PC-3 (cell line): ENCODE measurements around the gene CD164L2.

Experiments used
- EZH2 ChIP-seq: fragments of 300-600 bp; sonication (generic); IDR thresholded peaks from one replicate; pipeline ENCODE4 v1.6.1; 2017; ENCODE audit warnings: antibody characterized with exemption, mild to moderate bottlenecking, low read length; ENCODE audit not compliant: unreplicated experiment
- TF ChIP-seq, protein P1 (sequence below): fragments of 300-600 bp; sonication (generic); conservative IDR thresholded peaks from 2 replicates; pipeline ENCODE4 v1.5.1; 2017; ENCODE audit warnings: antibody characterized with exemption, low read depth, mild to moderate bottlenecking, low read length

DNA sequence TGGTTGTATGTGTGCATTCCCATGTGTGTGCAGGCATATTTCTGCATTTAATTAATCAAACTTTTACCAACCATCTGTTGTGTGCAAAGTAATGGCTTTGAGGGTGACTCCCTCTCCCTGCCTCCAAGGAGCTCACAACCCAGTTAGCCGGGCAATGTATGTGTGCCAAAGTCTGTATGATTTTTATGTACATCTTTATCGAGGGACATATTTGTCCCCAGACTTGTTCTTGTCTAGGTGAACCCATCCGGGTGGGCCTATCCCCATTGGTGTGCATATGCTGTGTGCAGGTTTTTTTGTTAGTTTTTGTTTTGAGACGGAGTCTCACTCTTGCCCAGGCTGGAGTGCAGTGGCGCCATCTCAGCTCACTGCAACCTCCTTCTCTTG is 39.5 kb downstream of the CD164L2 start:
- TF ChIP-seq, protein P1, sequence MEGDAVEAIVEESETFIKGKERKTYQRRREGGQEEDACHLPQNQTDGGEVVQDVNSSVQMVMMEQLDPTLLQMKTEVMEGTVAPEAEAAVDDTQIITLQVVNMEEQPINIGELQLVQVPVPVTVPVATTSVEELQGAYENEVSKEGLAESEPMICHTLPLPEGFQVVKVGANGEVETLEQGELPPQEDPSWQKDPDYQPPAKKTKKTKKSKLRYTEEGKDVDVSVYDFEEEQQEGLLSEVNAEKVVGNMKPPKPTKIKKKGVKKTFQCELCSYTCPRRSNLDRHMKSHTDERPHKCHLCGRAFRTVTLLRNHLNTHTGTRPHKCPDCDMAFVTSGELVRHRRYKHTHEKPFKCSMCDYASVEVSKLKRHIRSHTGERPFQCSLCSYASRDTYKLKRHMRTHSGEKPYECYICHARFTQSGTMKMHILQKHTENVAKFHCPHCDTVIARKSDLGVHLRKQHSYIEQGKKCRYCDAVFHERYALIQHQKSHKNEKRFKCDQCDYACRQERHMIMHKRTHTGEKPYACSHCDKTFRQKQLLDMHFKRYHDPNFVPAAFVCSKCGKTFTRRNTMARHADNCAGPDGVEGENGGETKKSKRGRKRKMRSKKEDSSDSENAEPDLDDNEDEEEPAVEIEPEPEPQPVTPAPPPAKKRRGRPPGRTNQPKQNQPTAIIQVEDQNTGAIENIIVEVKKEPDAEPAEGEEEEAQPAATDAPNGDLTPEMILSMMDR: no peak
- TF ChIP-seq EZH2: no peak
